OCI-LY1 (cell line): Measurements from ENCODE around the gene GAS6.

Experiments
- CTCF ChIP-seq: fragments of 200-600 bp; sonication (generic), shearing (Covaris generic); IDR thresholded peaks from 2 replicates; pipeline ENCODE4 v1.5.1; 2017; ENCODE audit warnings: mild to moderate bottlenecking, antibody characterized with exemption, low read length, moderate library complexity, mixed read lengths
- EZH2 ChIP-seq: fragments of 200-600 bp; sonication (generic), shearing (Covaris generic); IDR thresholded peaks from 2 replicates; pipeline ENCODE4 v1.8.0; 2017; ENCODE audit warnings: borderline replicate concordance, mixed run types, mild to moderate bottlenecking, antibody characterized with exemption, low read length, moderate library complexity, mixed read lengths

- TF ChIP-seq CTCF (no peak), EZH2 (no peak)
These were observed 27.1 kb upstream of the GAS6 start for GRCh38 chr13:113890774-113891480.
